Measurements from ENCODE around the gene CDC14B.
"Not testable (repeated sequence)": the region's sequence is repeated elsewhere in the genome, so short reads cannot be mapped to it uniquely, and the experiment has no call there.

The CDC14B gene

GRCh38 chr9:96619491-96620180 lies at the start of gene CDC14B:
TSS of gene CDC14B (minus strand) at chr9:96619843. CDS start at chr9:96619378, 465 bp downstream.
- peak; percentile 14 for DNase-seq (ENCODE audit: low spot score)

GRCh38 chr9:96668868-96669534 lies 49.4 kb upstream of the CDC14B start:
- no peak for DNase-seq (ENCODE audit: low spot score)

- DNase-seq (ENCODE audit: low spot score), result no peak
Observed at GRCh38 chr9:96667363-96667728, 47.7 kb upstream of the CDC14B start.

GRCh38 chr9:96666653-96667362 lies 47.2 kb upstream of the CDC14B start:
- DNase-seq (ENCODE audit: low spot score), result not testable (repeated sequence)

- DNase-seq (ENCODE audit: low spot score), result no peak
Observed at GRCh38 chr9:96665789-96666188, 46.1 kb upstream of the CDC14B start.

- DNase-seq (ENCODE audit: low spot score), result no peak
Observed at GRCh38 chr9:96663506-96664120, 44.0 kb upstream of the CDC14B start.

- no peak for DNase-seq (ENCODE audit: low spot score)
Observed at GRCh38 chr9:96661711-96662110, 42.1 kb upstream of the CDC14B start.

- no peak for DNase-seq (ENCODE audit: low spot score)
Observed at GRCh38 chr9:96660692-96661248, 41.1 kb upstream of the CDC14B start.

- DNase-seq (ENCODE audit: low spot score), result peak; percentile 18
Observed at GRCh38 chr9:96655198-96655851, 35.7 kb upstream of the CDC14B start, which contains the start of gene PRXL2C. TSS of gene PRXL2C (minus strand) at chr9:96655317. CDS start at chr9:96655281, 36 bp downstream.

- no peak for DNase-seq (ENCODE audit: low spot score)
Observed at GRCh38 chr9:96654450-96655197, 35.0 kb upstream of the CDC14B start.

GRCh38 chr9:96651626-96652025 lies 32.0 kb upstream of the CDC14B start:
- DNase-seq (ENCODE audit: low spot score), result no peak

GRCh38 chr9:96649620-96650324 lies 30.1 kb upstream of the CDC14B start:
- no peak for DNase-seq (ENCODE audit: low spot score)

- no peak for DNase-seq (ENCODE audit: low spot score)
Observed at GRCh38 chr9:96646081-96646991, 26.7 kb upstream of the CDC14B start.

GRCh38 chr9:96644137-96644536 lies 24.5 kb upstream of the CDC14B start:
- no peak for DNase-seq (ENCODE audit: low spot score)

GRCh38 chr9:96641514-96641913 lies 21.9 kb upstream of the CDC14B start:
- no peak for DNase-seq (ENCODE audit: low spot score)

GRCh38 chr9:96638606-96639364 lies 19.1 kb upstream of the CDC14B start:
- no peak for DNase-seq (ENCODE audit: low spot score)

- no peak for DNase-seq (ENCODE audit: low spot score)
Observed at GRCh38 chr9:96636368-96636767, 16.7 kb upstream of the CDC14B start.

- not testable (repeated sequence) for DNase-seq (ENCODE audit: low spot score)
Observed at GRCh38 chr9:96633579-96633978, 13.9 kb upstream of the CDC14B start.

All from hematopoietic multipotent progenitor cell treated with erythropoietin and hydrocortisone succinate and interleukin-3 and kit ligand, for 15 days (in vitro differentiated cells).